Panc1 (cell line): Measurements from ENCODE around the gene SERHL2.

ENCODE experiments used
- POLR2AphosphoS5 ChIP-seq: IDR thresholded peaks from 2 replicates; pipeline ENCODE4 v1.6.1; 2012; ENCODE audit warnings: mild to moderate bottlenecking, low read depth, low read length, moderate library complexity
- REST ChIP-seq, 2 experiments: IDR thresholded peaks; 2 replicates each; pipeline ENCODE4 v1.6.1; 2011 to 2012; ENCODE audit warnings: low read depth in 2 of 2, control low read depth in 1 of 2, low read length in 1 of 2, mild to moderate bottlenecking in 1 of 2, moderate library complexity in 1 of 2; ENCODE audit not compliant: insufficient read depth in 1 of 2
- SIN3A ChIP-seq: IDR thresholded peaks from 2 replicates; pipeline ENCODE4 v1.6.1; 2012; ENCODE audit warnings: low read depth, mild to moderate bottlenecking, low read length, moderate library complexity, borderline replicate concordance; ENCODE audit not compliant: insufficient read depth
- TCF7L2 ChIP-seq: IDR thresholded peaks from 2 replicates; pipeline ENCODE4 v1.6.1; 2011; ENCODE audit warnings: mild to moderate bottlenecking, low read depth, low read length, inconsistent platforms
- TF ChIP-seq, protein P1 (sequence below): fragments of 450-650 bp; IDR thresholded peaks from 2 replicates; pipeline ENCODE4 v1.5.1; 2017; ENCODE audit warnings: mild to moderate bottlenecking

- TF ChIP-seq, protein P1, sequence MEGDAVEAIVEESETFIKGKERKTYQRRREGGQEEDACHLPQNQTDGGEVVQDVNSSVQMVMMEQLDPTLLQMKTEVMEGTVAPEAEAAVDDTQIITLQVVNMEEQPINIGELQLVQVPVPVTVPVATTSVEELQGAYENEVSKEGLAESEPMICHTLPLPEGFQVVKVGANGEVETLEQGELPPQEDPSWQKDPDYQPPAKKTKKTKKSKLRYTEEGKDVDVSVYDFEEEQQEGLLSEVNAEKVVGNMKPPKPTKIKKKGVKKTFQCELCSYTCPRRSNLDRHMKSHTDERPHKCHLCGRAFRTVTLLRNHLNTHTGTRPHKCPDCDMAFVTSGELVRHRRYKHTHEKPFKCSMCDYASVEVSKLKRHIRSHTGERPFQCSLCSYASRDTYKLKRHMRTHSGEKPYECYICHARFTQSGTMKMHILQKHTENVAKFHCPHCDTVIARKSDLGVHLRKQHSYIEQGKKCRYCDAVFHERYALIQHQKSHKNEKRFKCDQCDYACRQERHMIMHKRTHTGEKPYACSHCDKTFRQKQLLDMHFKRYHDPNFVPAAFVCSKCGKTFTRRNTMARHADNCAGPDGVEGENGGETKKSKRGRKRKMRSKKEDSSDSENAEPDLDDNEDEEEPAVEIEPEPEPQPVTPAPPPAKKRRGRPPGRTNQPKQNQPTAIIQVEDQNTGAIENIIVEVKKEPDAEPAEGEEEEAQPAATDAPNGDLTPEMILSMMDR = no peak
- TF ChIP-seq POLR2AphosphoS5 = no peak
- TF ChIP-seq SIN3A = no peak
- TF ChIP-seq TCF7L2 = no peak
- no peak for TF ChIP-seq REST (IDR thresholded peaks at IDR 0.05; ENCODE audit: insufficient read depth in 1 of 2, low read depth in 2 of 2, low read length in 1 of 2)
These were observed 25.0 kb upstream of the SERHL2 start for GRCh38 chr22:42528591-42529307.
